H1 (cell line): ENCODE data around the gene CCNE1. TPM values are rescaled to one million over a fixed set of nuclear protein-coding genes. Genes with fewer than 3 reads are reported as not detected.

Source experiments
- BCL11A ChIP-seq, 2 experiments: IDR thresholded peaks; one replicate each; pipeline ENCODE4 v1.6.1; 2011; ENCODE audit warnings: low read depth in 2 of 2, low read length in 2 of 2, mild to moderate bottlenecking in 2 of 2
- CHD7 ChIP-seq: fragments of 300-600 bp; sonication (generic); IDR thresholded peaks from 2 replicates; pipeline ENCODE4 v1.7.1; 2012; ENCODE audit warnings: low read length, moderate library complexity, mild to moderate bottlenecking, inconsistent platforms; ENCODE audit not compliant: insufficient replicate concordance
- CREB1 ChIP-seq: IDR thresholded peaks from 2 replicates; pipeline ENCODE4 v1.6.1; 2012; ENCODE audit warnings: inconsistent platforms
- EGR1 ChIP-seq: IDR thresholded peaks from 2 replicates; pipeline ENCODE4 v1.6.1; 2011; ENCODE audit warnings: low read depth, low read length, borderline replicate concordance
- KDM1A ChIP-seq: fragments of 200-600, 300-600 bp; sonication (generic); IDR thresholded peaks from 2 replicates; pipeline ENCODE4 v1.7.1; 2016; ENCODE audit warnings: mild to moderate bottlenecking, low read length, borderline replicate concordance
- RFX5 ChIP-seq: IDR thresholded peaks from 2 replicates; pipeline ENCODE4 v1.6.1; 2011; ENCODE audit warnings: low read depth, low read length, improper control_type of control experiment, borderline replicate concordance
- SIN3A ChIP-seq, 2 experiments: IDR thresholded peaks in 1 of 2; conservative IDR thresholded peaks in 1 of 2; 2 replicates each; pipeline ENCODE4 v1.6.1; 2011 to 2012; ENCODE audit warnings: low read length in 2 of 2, improper control_type of control experiment in 1 of 2, low read depth in 1 of 2, mild to moderate bottlenecking in 1 of 2
- SP4 ChIP-seq: IDR thresholded peaks from 2 replicates; pipeline ENCODE4 v1.6.1; 2012; ENCODE audit warnings: low read length, inconsistent platforms
- SRF ChIP-seq: IDR thresholded peaks from 2 replicates; pipeline ENCODE4 v1.6.1; 2011; ENCODE audit warnings: mild to moderate bottlenecking, low read depth, low read length, moderate library complexity
- TEAD4 ChIP-seq: IDR thresholded peaks from 2 replicates; pipeline ENCODE4 v1.6.1; 2012; ENCODE audit warnings: low read depth, low read length, inconsistent platforms, mixed read lengths
- polyA plus RNA-seq, 7 experiments: library from polyadenylated mRNA; depleted of rRNA in 3 of 7; stranded (reverse) in 5 of 7; unstranded in 2 of 7; fragments of >200 nt in 5 of 7; fragments of 200-250 nt in 2 of 7; gene quantifications; 1 replicate in 5 of 7; 2 replicates in 1 of 7; 4 replicates in 1 of 7; pipeline versions ENCODE4 v1.2.1 to v1.2.3, GENCODE V29; 2011 to 2013; ENCODE audit warnings: missing spikeins in 2 of 7, mixed read lengths in 2 of 7
- total RNA-seq: library from RNA; stranded (reverse); fragmentation: NEBNext Ultra II Directional; extraction: Animal tissue kit (Norgen Biotek cat#: 25700); gene quantifications from 2 replicates; pipeline ENCODE4 v1.2.1, GENCODE V29; 2021
- TF ChIP-seq, protein P1 (sequence below): IDR thresholded peaks from 2 replicates; pipeline ENCODE4 v1.6.1; 2011; ENCODE audit warnings: low read length, improper control_type of control experiment

CCNE1 gene
- total and polyA plus RNA-seq, 2 of the 8 experiments (the other 6 are each of a cell fraction or from before 2014, with no cell fraction given), result 43.2 to 44.6 TPM

- TF ChIP-seq CHD7, result no peak
- TF ChIP-seq TEAD4, result no peak
- no peak for TF ChIP-seq SRF
- no peak for TF ChIP-seq CREB1
- TF ChIP-seq, protein P1, sequence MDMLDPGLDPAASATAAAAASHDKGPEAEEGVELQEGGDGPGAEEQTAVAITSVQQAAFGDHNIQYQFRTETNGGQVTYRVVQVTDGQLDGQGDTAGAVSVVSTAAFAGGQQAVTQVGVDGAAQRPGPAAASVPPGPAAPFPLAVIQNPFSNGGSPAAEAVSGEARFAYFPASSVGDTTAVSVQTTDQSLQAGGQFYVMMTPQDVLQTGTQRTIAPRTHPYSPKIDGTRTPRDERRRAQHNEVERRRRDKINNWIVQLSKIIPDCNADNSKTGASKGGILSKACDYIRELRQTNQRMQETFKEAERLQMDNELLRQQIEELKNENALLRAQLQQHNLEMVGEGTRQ, result no peak
- TF ChIP-seq SIN3A (conservative IDR thresholded peaks at IDR 0.05 in 1 of 2, IDR thresholded peaks at IDR 0.05 in 1 of 2; ENCODE audit: low read depth in 1 of 2, low read length in 2 of 2), result no peak
- no peak for TF ChIP-seq RFX5
- no peak for TF ChIP-seq SP4
- no peak for TF ChIP-seq BCL11A (IDR thresholded peaks at IDR 0.05; ENCODE audit: low read depth in 2 of 2, low read length in 2 of 2)
- TF ChIP-seq KDM1A, result no peak
- no peak for TF ChIP-seq EGR1
These were observed 41.8 kb upstream of the CCNE1 start (continued) for GRCh38 chr19:29769997-29770396.
